GM10266 (cell line): ENCODE data around the gene PSAT1.

Source experiments
- DNase-seq: peaks from one replicate; pipeline ENCODE4 v3.0.0; 2012; ENCODE audit errors: extremely low spot score
- CTCF ChIP-seq: IDR thresholded peaks from 2 replicates; pipeline ENCODE4 v1.5.1; 2012; ENCODE audit warnings: mild to moderate bottlenecking, low read depth; ENCODE audit not compliant: control insufficient read depth, insufficient read depth; ENCODE audit errors: missing control alignments

Gene PSAT1

GRCh38 chr9:78292716-78293497, 4.0 kb upstream of the PSAT1 start:
- no peak for TF ChIP-seq CTCF
- DNase-seq: no peak

GRCh38 chr9:78294290-78295176, 2.4 kb upstream of the PSAT1 start:
- no peak for TF ChIP-seq CTCF

GRCh38 chr9:78295177-78295575, 1.7 kb upstream of the PSAT1 start:
- no peak for TF ChIP-seq CTCF
- DNase-seq: no peak

More at GRCh38 chr9:78294290-78295176, 2.4 kb upstream of the PSAT1 start:
- no peak for DNase-seq

- no peak for DNase-seq
Observed at GRCh38 chr9:78295731-78296130, 1.2 kb upstream of the PSAT1 start.

GRCh38 chr9:78296201-78296892, 578 bp upstream of the PSAT1 start:
- DNase-seq: peak; percentile 32
- no peak for TF ChIP-seq CTCF

More at GRCh38 chr9:78295731-78296130, 1.2 kb upstream of the PSAT1 start:
- no peak for TF ChIP-seq CTCF

GRCh38 chr9:78297672-78297961, 692 bp downstream of the PSAT1 start:
- no peak for DNase-seq
- no peak for TF ChIP-seq CTCF
